Body of pancreas (tissue), 4 donors: ENCODE results near the gene USP11.

Experiments used
- CTCF ChIP-seq, 7 experiments: fragments of 450-650 bp in 4 of 7; fragments of 200-600 bp in 3 of 7; sonication (generic) in 3 of 7; IDR thresholded peaks; one replicate each; pipeline ENCODE4 v1.5.1; 2016 to 2019; ENCODE audit warnings: antibody characterized with exemption in 7 of 7
- POLR2A ChIP-seq, 3 donors: fragments of 450-650 bp; IDR thresholded peaks; one replicate each; pipeline ENCODE4 v1.6.1; 2016; ENCODE audit warnings: antibody characterized with exemption in 3 of 3, mild to moderate bottlenecking in 2 of 3

- no peak for TF ChIP-seq CTCF (IDR thresholded peaks at IDR 0.05)
- TF ChIP-seq POLR2A (IDR thresholded peaks at IDR 0.05): no peak
These were observed 30.5 kb upstream of the USP11 start for GRCh38 chrX:47202316-47202715.
